BLaER1 (cell line): ENCODE results near the gene FAM32A.

Experiments used
- H3K27ac ChIP-seq: shearing (Covaris generic); formaldehyde crosslinking; 2 replicates; pipeline ENCODE4 v1.8.1; 2022
- H3K27me3 ChIP-seq: shearing (Covaris generic); formaldehyde crosslinking; 2 replicates; pipeline ENCODE4 v1.8.1; 2022
- H3K36me3 ChIP-seq: shearing (Covaris generic); formaldehyde crosslinking; 2 replicates; pipeline ENCODE4 v1.8.1; 2022
- H3K4me1 ChIP-seq: shearing (Covaris generic); formaldehyde crosslinking; 2 replicates; pipeline ENCODE4 v1.8.1; 2022
- H3K4me2 ChIP-seq: shearing (Covaris generic); formaldehyde crosslinking; 2 replicates; pipeline ENCODE4 v1.8.1; 2022
- H3K4me3 ChIP-seq: shearing (Covaris generic); formaldehyde crosslinking; 2 replicates; pipeline ENCODE4 v1.8.1; 2022
- H3K9ac ChIP-seq: shearing (Covaris generic); formaldehyde crosslinking; 2 replicates; pipeline ENCODE4 v1.8.1; 2022
- H3K9me3 ChIP-seq: shearing (Covaris generic); formaldehyde crosslinking; 2 replicates; pipeline ENCODE4 v1.8.1; 2022
- H4K20me1 ChIP-seq: shearing (Covaris generic); formaldehyde crosslinking; 2 replicates; pipeline ENCODE4 v1.8.1; 2022
- Cebpa-rat ChIP-seq: shearing (Covaris generic); IDR thresholded peaks from 2 replicates; pipeline ENCODE4 v1.8.1; 2022

FAM32A gene

DNA sequence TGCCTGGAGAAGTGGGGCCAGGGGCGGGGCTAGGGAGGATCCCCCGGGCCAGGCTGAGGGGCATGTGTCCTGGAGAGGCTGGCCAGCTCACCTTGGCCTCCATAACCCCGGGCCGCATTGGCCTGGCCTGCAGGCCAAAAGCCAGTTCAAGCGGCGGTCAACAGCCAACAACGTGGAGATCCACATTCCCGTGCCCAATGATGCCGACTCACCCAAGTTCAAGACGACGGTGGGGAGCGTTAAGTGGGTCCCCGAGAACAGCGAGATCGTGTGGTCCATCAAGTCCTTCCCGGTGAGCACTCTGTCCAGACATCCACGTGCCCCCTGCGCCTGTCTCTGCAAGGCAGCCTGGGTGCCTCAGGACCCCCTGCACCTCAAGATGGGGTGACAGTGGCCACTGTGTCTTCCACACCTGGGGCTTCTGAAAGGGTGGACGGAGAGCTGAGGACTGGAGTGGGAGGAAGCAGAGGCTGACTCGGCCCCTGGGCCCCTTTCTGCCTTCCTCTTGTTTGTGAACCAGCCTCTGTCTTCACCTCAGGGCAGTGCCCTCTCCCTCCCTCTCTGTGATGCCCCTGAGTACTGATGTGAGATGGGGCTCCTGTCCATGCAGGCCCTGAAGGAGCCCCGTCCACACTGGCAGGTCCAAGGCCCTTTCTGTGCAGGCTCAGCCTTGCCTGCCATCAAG, 43.6 kb downstream of the FAM32A start:
- Histone ChIP-seq H3K4me1 (peaks cover 28% of the 10 kb centered on the region), H3K27ac (no peak overlapping the region), H3K9ac (no peak overlapping the region), H4K20me1 (peaks cover 42% of the 10 kb centered on the region), H3K9me3 (no peaks in the 10 kb centered on the region), H3K4me2 (no peak overlapping the region), H3K4me3 (no peak overlapping the region), H3K36me3 (peaks cover 98% of the 10 kb centered on the region), H3K27me3 (no peaks in the 10 kb centered on the region)
- TF ChIP-seq Cebpa-rat, result no peak

- Histone ChIP-seq H3K4me1 (peaks cover 28% of the 10 kb centered on the region), H3K27ac (no peak overlapping the region), H3K36me3 (peaks cover 98% of the 10 kb centered on the region), H3K4me2 (no peak overlapping the region), H3K27me3 (no peaks in the 10 kb centered on the region), H3K4me3 (no peak overlapping the region), H3K9me3 (no peaks in the 10 kb centered on the region), H3K9ac (no peak overlapping the region), H4K20me1 (peaks cover 42% of the 10 kb centered on the region)
- TF ChIP-seq Cebpa-rat, result no peak
Observed at GRCh38 chr19:16229322-16229641, 44.1 kb downstream of the FAM32A start.

- Histone ChIP-seq H3K27ac (no peak overlapping the region), H3K9me3 (peaks cover 3% of the 10 kb centered on the region; the same call in 1 of the 2 replicates), H3K36me3 (peaks cover 98% of the 10 kb centered on the region), H3K9ac (no peak overlapping the region), H3K4me3 (no peak overlapping the region), H3K4me2 (no peak overlapping the region), H3K4me1 (peaks cover 27% of the 10 kb centered on the region), H4K20me1 (peaks cover 19% of the 10 kb centered on the region; the same call in 1 of the 2 replicates), H3K27me3 (no peaks in the 10 kb centered on the region)
- no peak for TF ChIP-seq Cebpa-rat
Observed at GRCh38 chr19:16232127-16232526, 46.9 kb downstream of the FAM32A start.

GRCh38 chr19:16232568-16232967, 47.4 kb downstream of the FAM32A start:
- H3K9ac ChIP-seq, result no peak overlapping the region
- no peak for TF ChIP-seq Cebpa-rat
- H4K20me1 ChIP-seq, result peaks cover 19% of the 10 kb centered on the region; the same call in 1 of the 2 replicates
- H3K4me3 ChIP-seq, result no peak overlapping the region
- peaks cover 6% of the 10 kb centered on the region; the same call in 1 of the 2 replicates for H3K9me3 ChIP-seq
- peaks cover 97% of the 10 kb centered on the region for H3K36me3 ChIP-seq
- H3K27me3 ChIP-seq, result no peaks in the 10 kb centered on the region
- no peak overlapping the region for H3K4me2 ChIP-seq
- no peak overlapping the region for H3K27ac ChIP-seq
- peaks cover 31% of the 10 kb centered on the region for H3K4me1 ChIP-seq

DNA sequence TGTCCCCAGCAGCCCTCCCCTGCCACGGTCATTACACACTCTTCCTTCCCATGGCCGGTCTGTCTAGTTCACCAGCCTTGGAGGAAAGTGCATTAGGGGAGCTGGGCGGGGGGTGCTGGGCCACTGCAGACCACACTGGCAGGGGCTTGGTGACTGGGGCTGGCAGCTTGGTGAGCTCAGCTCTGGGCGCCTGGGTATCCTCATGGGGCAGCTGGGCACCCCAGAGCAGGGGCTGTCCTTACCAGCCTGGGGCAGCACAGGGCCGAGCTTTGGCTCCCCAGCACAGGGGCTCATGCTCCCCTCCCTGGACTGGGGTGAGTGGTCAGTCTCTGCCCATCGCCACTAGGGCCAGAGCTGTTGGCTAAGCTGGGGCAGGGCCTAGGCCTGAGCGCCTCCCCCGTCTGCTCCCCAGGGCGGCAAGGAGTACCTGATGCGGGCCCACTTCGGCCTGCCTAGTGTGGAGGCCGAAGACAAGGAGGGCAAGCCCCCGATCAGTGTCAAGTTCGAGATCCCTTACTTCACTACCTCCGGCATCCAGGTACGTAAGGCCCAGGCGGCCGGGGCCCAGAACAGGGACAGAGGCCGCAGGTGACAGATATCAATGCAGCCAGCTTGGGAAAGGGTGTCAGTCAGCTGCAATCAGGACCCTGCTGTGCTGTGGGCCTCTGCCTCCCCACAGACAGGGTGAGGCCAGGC, 48.0 kb downstream of the FAM32A start:
- Histone ChIP-seq H4K20me1 (peaks cover 19% of the 10 kb centered on the region; the same call in 1 of the 2 replicates), H3K27ac (peak overlapping the region; percentile 55), H3K4me3 (no peak overlapping the region), H3K9ac (0 out of 2 replicates have a peak overlapping the region, but pooled peaks have one; percentile 41), H3K9me3 (peaks cover 6% of the 10 kb centered on the region; the same call in 1 of the 2 replicates), H3K36me3 (peaks cover 91% of the 10 kb centered on the region), H3K4me2 (peak overlapping the region; percentile 34), H3K4me1 (peaks cover 38% of the 10 kb centered on the region), H3K27me3 (no peaks in the 10 kb centered on the region)
- TF ChIP-seq Cebpa-rat, result no peak

DNA sequence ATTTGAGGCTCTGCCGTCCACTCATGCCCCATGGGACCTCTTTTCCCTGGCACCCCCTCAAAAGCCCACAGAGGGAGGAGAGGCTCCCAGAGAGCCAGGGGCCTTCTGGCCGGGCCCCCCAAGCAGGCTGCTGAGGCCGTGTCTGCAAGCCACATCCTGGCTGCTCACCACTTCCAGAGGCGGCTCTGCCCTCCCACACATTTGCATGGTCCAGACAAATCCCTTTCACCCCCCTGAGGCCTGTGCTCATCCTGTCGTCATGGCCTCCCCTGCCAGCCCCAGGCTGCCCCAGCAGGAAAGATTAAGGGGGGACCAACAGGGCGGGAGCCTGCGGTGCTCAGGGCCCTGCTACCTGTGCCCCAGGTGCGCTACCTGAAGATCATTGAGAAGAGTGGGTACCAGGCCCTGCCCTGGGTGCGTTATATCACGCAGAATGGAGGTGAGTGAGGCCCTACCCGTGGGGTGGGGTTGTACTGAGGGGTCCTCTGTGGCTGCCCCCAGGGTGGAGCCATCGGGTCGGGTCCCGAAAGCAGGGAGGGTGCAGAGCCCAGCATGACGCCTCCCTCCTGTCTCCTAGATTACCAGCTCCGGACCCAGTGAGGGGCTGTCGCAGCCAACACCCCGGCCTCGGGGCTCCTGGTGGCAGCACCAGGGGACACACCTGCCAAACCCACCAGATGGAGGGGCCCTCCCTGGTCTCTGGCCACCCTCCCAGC, 48.8 kb downstream of the FAM32A start:
- H3K4me3 ChIP-seq, result no peak overlapping the region
- 0 out of 2 replicates have a peak overlapping the region, but pooled peaks have one; percentile 41 for H3K9ac ChIP-seq
- no peak for TF ChIP-seq Cebpa-rat
- H3K9me3 ChIP-seq, result peaks cover 6% of the 10 kb centered on the region; the same call in 1 of the 2 replicates
- peaks cover 44% of the 10 kb centered on the region for H3K4me1 ChIP-seq
- H3K4me2 ChIP-seq, result peak overlapping the region; percentile 34
- no peaks in the 10 kb centered on the region for H3K27me3 ChIP-seq
- H3K27ac ChIP-seq, result peak overlapping the region; percentile 55
- peaks cover 19% of the 10 kb centered on the region; the same call in 1 of the 2 replicates for H4K20me1 ChIP-seq
- H3K36me3 ChIP-seq, result peaks cover 83% of the 10 kb centered on the region

- TF ChIP-seq Cebpa-rat, result no peak
- Histone ChIP-seq H4K20me1 (peaks cover 19% of the 10 kb centered on the region; the same call in 1 of the 2 replicates), H3K27me3 (no peaks in the 10 kb centered on the region), H3K9me3 (peaks cover 6% of the 10 kb centered on the region; the same call in 1 of the 2 replicates), H3K4me2 (no peak overlapping the region), H3K4me1 (peaks cover 44% of the 10 kb centered on the region), H3K27ac (0 out of 2 replicates have a peak overlapping the region, but pooled peaks have one; percentile 55), H3K36me3 (peaks cover 75% of the 10 kb centered on the region), H3K4me3 (no peak overlapping the region), H3K9ac (no peak overlapping the region)
Observed at GRCh38 chr19:16234552-16235445, 49.6 kb downstream of the FAM32A start.

DNA sequence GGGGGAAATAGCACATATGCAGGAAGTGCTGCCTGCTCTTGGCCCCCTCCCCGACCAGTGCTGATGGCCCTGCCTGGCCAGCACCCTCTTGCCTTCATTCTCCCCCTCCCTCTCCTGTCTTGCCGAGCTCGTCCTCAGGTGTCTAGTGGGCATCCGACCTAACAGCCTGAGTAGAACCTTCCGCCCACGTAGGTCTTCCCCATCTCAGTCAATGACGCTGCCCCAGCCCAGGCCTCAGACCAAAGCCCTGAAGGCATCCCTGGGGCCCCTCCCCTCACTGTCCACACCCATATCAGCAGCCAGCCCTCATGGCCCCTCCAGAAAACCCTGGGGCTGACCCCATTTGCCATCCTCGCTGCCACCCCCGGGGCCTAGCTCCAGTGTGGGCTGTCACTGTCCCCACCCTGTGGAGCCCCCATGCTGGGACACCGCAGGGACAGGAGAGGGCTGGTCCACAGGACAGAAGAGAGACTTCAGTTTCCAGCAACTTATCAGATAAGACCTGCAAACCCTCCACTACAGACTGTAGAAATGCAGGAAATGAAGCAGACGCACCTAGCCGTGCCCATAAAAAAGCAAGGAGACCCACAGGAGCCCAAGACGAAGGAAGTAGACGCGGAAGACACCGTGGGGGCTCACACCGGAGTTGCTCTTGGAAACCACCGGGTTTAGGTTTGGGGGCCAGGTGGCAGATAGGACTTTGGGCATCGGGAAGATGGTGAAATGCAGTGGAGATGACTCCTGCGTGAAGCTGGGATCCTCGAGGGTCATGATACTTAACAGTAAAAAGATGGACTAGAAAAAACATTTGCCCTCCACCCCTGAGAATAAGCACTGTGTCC, 50.8 kb downstream of the FAM32A start:
- no peak overlapping the region for H3K27ac ChIP-seq
- peaks cover 44% of the 10 kb centered on the region for H3K4me1 ChIP-seq
- H3K9ac ChIP-seq, result no peak overlapping the region
- no peaks in the 10 kb centered on the region for H3K27me3 ChIP-seq
- peaks cover 6% of the 10 kb centered on the region; the same call in 1 of the 2 replicates for H3K9me3 ChIP-seq
- no peak for TF ChIP-seq Cebpa-rat
- H3K36me3 ChIP-seq, result peaks cover 63% of the 10 kb centered on the region
- peaks cover 19% of the 10 kb centered on the region; the same call in 1 of the 2 replicates for H4K20me1 ChIP-seq
- H3K4me3 ChIP-seq, result no peak overlapping the region
- no peak overlapping the region for H3K4me2 ChIP-seq
